H1 (cell line): ENCODE data around the gene LDLRAD4. TPM values are rescaled to one million over a fixed set of nuclear protein-coding genes. Genes with fewer than 3 reads are reported as not detected.

Source experiments
- CTCF ChIA-PET: fragments of 300-600 bp; sonication (Branson Sonifier 250); formaldehyde crosslinking; loops from one replicate; lab custom pipeline; 2021; ENCODE audit not compliant: partially characterized antibody; lab: Charles Lee
- POLR2A ChIA-PET: fragments of 300-600 bp; sonication (Branson Sonifier 250); formaldehyde crosslinking; loops from one replicate; lab custom pipeline; 2021; ENCODE audit warnings: inconsistent platforms; ENCODE audit not compliant: partially characterized antibody; lab: Charles Lee
- DNase-seq, 2 experiments: peaks; one replicate each; pipeline versions ENCODE4 v3.0.0 to v3.0.0-alpha.2; 2010 to 2022; ENCODE audit warnings: low spot score in 2 of 2, low read depth in 1 of 2, mixed read lengths in 1 of 2
- FAIRE-seq: peaks from 2 replicates; lab custom pipeline; 2011; peaks lifted over from hg19 to GRCh38; lab: Jason Lieb, UNC
- H2AFZ ChIP-seq: 2 replicates; pipeline ENCODE4 v1.8.1; 2012; ENCODE audit warnings: low read length, inconsistent platforms
- H2AK5ac ChIP-seq: 2 replicates; pipeline ENCODE4 v1.6.1; 2013; ENCODE audit warnings: low read depth, low read length
- H2BK120ac ChIP-seq: replicated peaks from 2 replicates; pipeline ENCODE3; 2013; ENCODE audit warnings: low read depth, low read length, inconsistent platforms
- H2BK12ac ChIP-seq: 2 replicates; pipeline ENCODE4 v1.6.1; 2013; ENCODE audit warnings: low read depth, low read length
- H2BK15ac ChIP-seq: 2 replicates; pipeline ENCODE4 v1.6.1; 2013; ENCODE audit warnings: low read length
- H2BK20ac ChIP-seq: 2 replicates; pipeline ENCODE4 v1.6.1; 2013; ENCODE audit warnings: low read length
- H2BK5ac ChIP-seq: 2 replicates; pipeline ENCODE4 v1.6.1; 2013; ENCODE audit warnings: low read depth, low read length
- H3K14ac ChIP-seq: 2 replicates; pipeline ENCODE4 v1.6.1; 2013; ENCODE audit warnings: inconsistent platforms; ENCODE audit not compliant: insufficient read length
- H3K18ac ChIP-seq: 2 replicates; pipeline ENCODE4 v1.6.1; 2013; ENCODE audit warnings: low read length; ENCODE audit errors: extremely low read depth
- H3K23ac ChIP-seq: 2 replicates; pipeline ENCODE4 v1.6.1; 2013; ENCODE audit warnings: inconsistent platforms; ENCODE audit not compliant: insufficient read length
- H3K23me2 ChIP-seq: 2 replicates; pipeline ENCODE4 v1.6.1; 2013; ENCODE audit warnings: low read depth, low read length
- H3K27ac ChIP-seq: 2 replicates; pipeline ENCODE4 v1.6.1; 2011; ENCODE audit warnings: low read depth, low read length, inconsistent platforms
- H3K27me3 ChIP-seq, 4 experiments: replicated peaks in 1 of 4; 1 replicate in 1 of 4; 2 replicates in 3 of 4; pipeline versions ENCODE4 v1.6.1 to v1.8.1; 2011 to 2013; ENCODE audit warnings: low read length in 3 of 4, mild to moderate bottlenecking in 3 of 4, inconsistent platforms in 2 of 4, mixed read lengths in 2 of 4, moderate library complexity in 1 of 4; ENCODE audit not compliant: control insufficient read depth in 3 of 4, insufficient read depth in 3 of 4; ENCODE audit errors: extremely low read depth in 1 of 4
- H3K36me3 ChIP-seq, 4 experiments: 2 replicates each; pipeline versions ENCODE4 v1.6.1 to v1.8.1; 2011 to 2013; ENCODE audit warnings: mild to moderate bottlenecking in 4 of 4, low read length in 3 of 4, moderate library complexity in 2 of 4, control low read depth in 1 of 4, inconsistent platforms in 1 of 4; ENCODE audit not compliant: insufficient read depth in 4 of 4, control insufficient read depth in 2 of 4
- H3K4ac ChIP-seq: replicated peaks from 2 replicates; pipeline ENCODE3; 2013; ENCODE audit warnings: low read length, low read depth, mixed read lengths, inconsistent platforms; ENCODE audit not compliant: insufficient read length
- H3K4me1 ChIP-seq, 4 experiments: replicated peaks in 1 of 4; 1 replicate in 1 of 4; 2 replicates in 3 of 4; pipeline versions ENCODE4 v1.6.1 to v1.8.1; 2011 to 2013; ENCODE audit warnings: low read length in 3 of 4, inconsistent platforms in 2 of 4, mixed read lengths in 1 of 4; ENCODE audit not compliant: insufficient read depth in 4 of 4, control insufficient read depth in 3 of 4
- H3K4me2 ChIP-seq, 2 experiments: 2 replicates each; pipeline versions ENCODE4 v1.6.1 to v1.8.1; 2011 to 2013; ENCODE audit warnings: low read depth in 2 of 2, low read length in 2 of 2, control low read depth in 1 of 2, inconsistent platforms in 1 of 2, mild to moderate bottlenecking in 1 of 2; ENCODE audit not compliant: insufficient read depth in 1 of 2
- H3K4me3 ChIP-seq, 4 experiments: fragments of 200-600, 300-600 bp in 1 of 4; sonication (generic), shearing (Covaris generic), sonication (Bioruptor Twin) in 1 of 4; 2 replicates each; pipeline versions ENCODE4 v1.5.1 to v1.8.1; 2011 to 2016; ENCODE audit warnings: low read length in 4 of 4, low read depth in 3 of 4, control low read depth in 2 of 4, inconsistent platforms in 2 of 4, mild to moderate bottlenecking in 2 of 4, mixed read lengths in 1 of 4, moderate library complexity in 1 of 4; ENCODE audit not compliant: insufficient read depth in 2 of 4; ENCODE audit errors: extremely low read depth in 1 of 4
- H3K56ac ChIP-seq: replicated peaks from 2 replicates; pipeline ENCODE3; 2013; ENCODE audit warnings: low read depth, mild to moderate bottlenecking, mixed read lengths, low read length, inconsistent platforms; ENCODE audit not compliant: insufficient read length
- H3K79me1 ChIP-seq: 2 replicates; pipeline ENCODE4 v1.6.1; 2013; ENCODE audit warnings: low read depth, low read length, control low read depth
- H3K79me2 ChIP-seq, 2 experiments: 2 replicates each; pipeline versions ENCODE4 v1.6.1 to v1.8.1; 2012 to 2013; ENCODE audit warnings: low read length in 2 of 2, mild to moderate bottlenecking in 2 of 2, inconsistent platforms in 1 of 2; ENCODE audit not compliant: insufficient read depth in 2 of 2, control insufficient read depth in 1 of 2
- H3K9ac ChIP-seq, 4 experiments: replicated peaks in 1 of 4; 1 replicate in 1 of 4; 2 replicates in 3 of 4; pipeline versions ENCODE4 v1.6.1 to v1.8.1; 2011 to 2013; ENCODE audit warnings: low read depth in 3 of 4, low read length in 3 of 4, control low read depth in 2 of 4, mild to moderate bottlenecking in 2 of 4, moderate library complexity in 2 of 4, inconsistent platforms in 1 of 4; ENCODE audit errors: extremely low read depth in 1 of 4
- H3K9me3 ChIP-seq, 2 experiments: 2 replicates each; pipeline versions ENCODE4 v1.6.1 to v1.8.1; 2012 to 2013; ENCODE audit warnings: mild to moderate bottlenecking in 2 of 2, moderate library complexity in 2 of 2, control low read depth in 1 of 2, inconsistent platforms in 1 of 2, low read depth in 1 of 2, low read length in 1 of 2, mixed read lengths in 1 of 2; ENCODE audit not compliant: insufficient read depth in 2 of 2
- H4K20me1 ChIP-seq, 2 experiments: replicated peaks in 1 of 2; 2 replicates each; pipeline versions ENCODE3 to v1.8.1; 2011 to 2013; ENCODE audit warnings: inconsistent platforms in 2 of 2, low read length in 2 of 2, mild to moderate bottlenecking in 1 of 2; ENCODE audit not compliant: insufficient read depth in 2 of 2, control insufficient read depth in 1 of 2
- H4K5ac ChIP-seq: 2 replicates; pipeline ENCODE4 v1.6.1; 2013; ENCODE audit warnings: low read length, low read depth, mixed read lengths, inconsistent platforms; ENCODE audit not compliant: insufficient read length
- H4K8ac ChIP-seq: 2 replicates; pipeline ENCODE4 v1.8.0; 2013; ENCODE audit warnings: mild to moderate bottlenecking, moderate library complexity, low read length, inconsistent platforms; ENCODE audit not compliant: insufficient read depth; ENCODE audit errors: extremely low read depth
- H4K91ac ChIP-seq: replicated peaks from 2 replicates; pipeline ENCODE3; 2013; ENCODE audit warnings: low read length, mixed read lengths, inconsistent platforms; ENCODE audit not compliant: insufficient read length
- CEBPB ChIP-seq: IDR thresholded peaks from 2 replicates; pipeline ENCODE4 v1.6.1; 2012; ENCODE audit warnings: low read depth, low read length
- CREB1 ChIP-seq: IDR thresholded peaks from 2 replicates; pipeline ENCODE4 v1.6.1; 2012; ENCODE audit warnings: inconsistent platforms
- E2F6 ChIP-seq: IDR thresholded peaks from 2 replicates; pipeline ENCODE4 v1.6.1; 2012; ENCODE audit warnings: inconsistent platforms
- FOSL1 ChIP-seq: IDR thresholded peaks from 2 replicates; pipeline ENCODE4 v1.6.1; 2011; ENCODE audit warnings: mild to moderate bottlenecking, low read depth, low read length, moderate library complexity; ENCODE audit not compliant: insufficient read depth
- MAX ChIP-seq: IDR thresholded peaks from 2 replicates; pipeline ENCODE4 v1.6.1; 2012; ENCODE audit warnings: inconsistent platforms
- POU5F1 ChIP-seq: IDR thresholded peaks from 2 replicates; pipeline ENCODE4 v1.6.1; 2011; ENCODE audit warnings: low read depth, mild to moderate bottlenecking, low read length, moderate library complexity
- RAD21 ChIP-seq, 2 experiments: IDR thresholded peaks in 1 of 2; conservative IDR thresholded peaks in 1 of 2; 2 replicates each; pipeline ENCODE4 v1.6.1; 2011; ENCODE audit warnings: low read depth in 2 of 2, low read length in 2 of 2, improper control_type of control experiment in 1 of 2, inconsistent platforms in 1 of 2, mild to moderate bottlenecking in 1 of 2, moderate library complexity in 1 of 2
- TCF12 ChIP-seq: IDR thresholded peaks from 2 replicates; pipeline ENCODE4 v1.6.1; 2011; ENCODE audit warnings: low read depth, mild to moderate bottlenecking, low read length
- TEAD4 ChIP-seq: IDR thresholded peaks from 2 replicates; pipeline ENCODE4 v1.6.1; 2012; ENCODE audit warnings: low read depth, low read length, inconsistent platforms, mixed read lengths
- WGBS, 2 experiments: shearing (Covaris generic) in 1 of 2; methylation state at CpG; one replicate each; pipeline versions ENCODE4 v1.1.6 to v1.1.7; 2013 to 2015; ENCODE audit warnings: low lambda C conversion rate in 2 of 2, mixed read lengths in 2 of 2, inconsistent platforms in 1 of 2, low coverage in 1 of 2, missing lambda C conversion rate in 1 of 2; ENCODE audit not compliant: insufficient replicate concordance in 2 of 2, insufficient coverage in 1 of 2, insufficient read length in 1 of 2; ENCODE audit errors: extremely low coverage in 1 of 2, missing lambda C conversion rate in 1 of 2; 5-methylcytosine and 5-hydroxymethylcytosine counted together
- polyA plus RNA-seq, 7 experiments: library from polyadenylated mRNA; depleted of rRNA in 3 of 7; stranded (reverse) in 5 of 7; unstranded in 2 of 7; fragments of >200 nt in 5 of 7; fragments of 200-250 nt in 2 of 7; gene quantifications; 1 replicate in 5 of 7; 2 replicates in 1 of 7; 4 replicates in 1 of 7; pipeline versions ENCODE4 v1.2.1 to v1.2.3, GENCODE V29; 2011 to 2013; ENCODE audit warnings: missing spikeins in 2 of 7, mixed read lengths in 2 of 7
- total RNA-seq: library from RNA; stranded (reverse); fragmentation: NEBNext Ultra II Directional; extraction: Animal tissue kit (Norgen Biotek cat#: 25700); gene quantifications from 2 replicates; pipeline ENCODE4 v1.2.1, GENCODE V29; 2021

Gene LDLRAD4
- total and polyA plus RNA-seq, 2 of the 8 experiments (the other 6 are each of a cell fraction or from before 2014, with no cell fraction given) = 0.77 to 1.4 TPM

- no peak overlapping the region for H3K18ac ChIP-seq
- peaks cover 2 to 4% (median 3%) of the 10 kb centered on the region in 4 experiments; a peak in 5 of 7 replicates for H3K4me1 ChIP-seq
- FAIRE-seq = no peak
- no peak overlapping the region for H2BK12ac ChIP-seq
- no peak overlapping the region for H4K5ac ChIP-seq
- no peaks in the 10 kb centered on the region for H3K79me1 ChIP-seq
- no peak overlapping the region for H2BK5ac ChIP-seq
- no peak overlapping the region for H4K91ac ChIP-seq
- no peak overlapping the region for H3K56ac ChIP-seq
- WGBS, 2 experiments = 78% methylated on average over 18 of the region's 18 CpGs; no CpG with 5 or more reads in 1 of the 2 experiments
- no peak overlapping the region for H3K4ac ChIP-seq
- H3K23me2 ChIP-seq = no peaks in the 10 kb centered on the region
- H3K27ac ChIP-seq = no peak overlapping the region
- no peak overlapping the region for H2BK15ac ChIP-seq
- no peaks in the 10 kb centered on the region for H3K27me3 ChIP-seq
- H3K36me3 ChIP-seq = no peaks in the 10 kb centered on the region
- H2AFZ ChIP-seq = no peak overlapping the region
- POLR2A ChIA-PET = interaction anchor here (0.6 kb wide), 1 partner anchor 15 kb away, joined by 3 read pairs; no protein-coding TSS in a partner anchor
- H2BK120ac ChIP-seq = no peak overlapping the region
- no peak overlapping the region for H2AK5ac ChIP-seq
- H3K4me3 ChIP-seq = no peak overlapping the region
- no peak overlapping the region for H3K4me2 ChIP-seq
- no peak overlapping the region for H4K8ac ChIP-seq
- H4K20me1 ChIP-seq = no peaks in the 10 kb centered on the region
- no peak for DNase-seq
- H3K23ac ChIP-seq = no peak overlapping the region
- no peak overlapping the region for H3K9ac ChIP-seq
- CTCF ChIA-PET = interaction anchor here (1.0 kb wide), 1 partner anchor 98 kb away, joined by 4 read pairs; no protein-coding TSS in a partner anchor
- TF ChIP-seq CEBPB = no peak
- peak; percentile 87 for TF ChIP-seq E2F6
- TF ChIP-seq POU5F1 = no peak
- TF ChIP-seq TCF12 = 0 out of 2 replicates have a peak, but pooled peaks have one; percentile 49
- no peak for TF ChIP-seq RAD21 (IDR thresholded peaks at IDR 0.05 in 1 of 2, conservative IDR thresholded peaks at IDR 0.05 in 1 of 2; ENCODE audit: low read depth in 2 of 2, low read length in 2 of 2)
- TF ChIP-seq FOSL1 = no peak
- TF ChIP-seq CREB1 = no peak
- TF ChIP-seq TEAD4 = peak; percentile 53; the same call in 1 of the 2 replicates
- TF ChIP-seq MAX = peak; percentile 77
- no peak overlapping the region for H3K14ac ChIP-seq
- H2BK20ac ChIP-seq = no peak overlapping the region
- H3K79me2 ChIP-seq = no peaks in the 10 kb centered on the region
- H3K9me3 ChIP-seq = no peaks in the 10 kb centered on the region
Observed at GRCh38 chr18:13256444-13257305, 38.1 kb downstream of the LDLRAD4 start.
